Lower leg skin (tissue), 3 donors: ENCODE measurements around the gene CYP4A22.
"Not testable (repeated sequence)": the region's sequence is repeated elsewhere in the genome, so short reads cannot be mapped to it uniquely, and the experiment has no call there.

Experiments
- POLR2A ChIP-seq, 2 donors: fragments of 450-650 bp; IDR thresholded peaks; one replicate each; pipeline ENCODE4 v1.6.1; 2016 to 2017; ENCODE audit warnings: antibody characterized with exemption in 2 of 2, mild to moderate bottlenecking in 1 of 2, moderate library complexity in 1 of 2
- TF ChIP-seq, protein P1 (sequence below), 3 donors: fragments of 450-650 bp; IDR thresholded peaks; one replicate each; pipeline ENCODE4 v1.5.1; 2016; ENCODE audit warnings: antibody characterized with exemption in 3 of 3, mild to moderate bottlenecking in 3 of 3, moderate library complexity in 2 of 3

DNA sequence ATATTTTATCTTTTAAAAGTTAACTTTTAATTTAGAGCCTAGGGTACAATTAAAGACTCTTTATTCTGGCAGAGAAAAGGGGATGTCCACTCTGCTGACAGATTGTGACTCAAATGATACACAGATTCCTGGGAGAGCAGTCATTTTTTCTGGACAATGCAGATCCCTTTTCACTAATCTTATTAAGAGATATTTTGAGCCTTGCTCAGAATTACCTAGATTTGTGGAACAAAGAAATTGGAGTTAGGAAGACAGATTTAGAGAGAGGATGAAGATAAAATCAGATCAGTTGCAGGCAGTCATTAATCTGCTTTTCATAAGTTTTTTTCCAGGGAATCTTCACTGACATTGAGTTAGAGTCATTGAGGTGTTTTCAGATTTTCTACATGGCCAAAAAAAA lies 27.8 kb upstream of the CYP4A22 start:
- TF ChIP-seq, protein P1, sequence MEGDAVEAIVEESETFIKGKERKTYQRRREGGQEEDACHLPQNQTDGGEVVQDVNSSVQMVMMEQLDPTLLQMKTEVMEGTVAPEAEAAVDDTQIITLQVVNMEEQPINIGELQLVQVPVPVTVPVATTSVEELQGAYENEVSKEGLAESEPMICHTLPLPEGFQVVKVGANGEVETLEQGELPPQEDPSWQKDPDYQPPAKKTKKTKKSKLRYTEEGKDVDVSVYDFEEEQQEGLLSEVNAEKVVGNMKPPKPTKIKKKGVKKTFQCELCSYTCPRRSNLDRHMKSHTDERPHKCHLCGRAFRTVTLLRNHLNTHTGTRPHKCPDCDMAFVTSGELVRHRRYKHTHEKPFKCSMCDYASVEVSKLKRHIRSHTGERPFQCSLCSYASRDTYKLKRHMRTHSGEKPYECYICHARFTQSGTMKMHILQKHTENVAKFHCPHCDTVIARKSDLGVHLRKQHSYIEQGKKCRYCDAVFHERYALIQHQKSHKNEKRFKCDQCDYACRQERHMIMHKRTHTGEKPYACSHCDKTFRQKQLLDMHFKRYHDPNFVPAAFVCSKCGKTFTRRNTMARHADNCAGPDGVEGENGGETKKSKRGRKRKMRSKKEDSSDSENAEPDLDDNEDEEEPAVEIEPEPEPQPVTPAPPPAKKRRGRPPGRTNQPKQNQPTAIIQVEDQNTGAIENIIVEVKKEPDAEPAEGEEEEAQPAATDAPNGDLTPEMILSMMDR (IDR thresholded peaks at IDR 0.05) = not testable (repeated sequence)
- not testable (repeated sequence) for TF ChIP-seq POLR2A (IDR thresholded peaks at IDR 0.05)
